Daoy (cell line): ENCODE measurements around the gene PLA2G4C. TPM values are rescaled to one million over a fixed set of nuclear protein-coding genes. Genes with fewer than 3 reads are reported as not detected.

Experiments
- DNase-seq: peaks from one replicate; pipeline ENCODE4 v3.0.0-alpha.2; 2015; ENCODE audit warnings: low read depth
- total RNA-seq: library from RNA; depleted of rRNA; stranded (reverse); fragments of >200 nt; shearing (Covaris generic); gene quantifications from 2 replicates; pipeline ENCODE4 v1.2.3, GENCODE V29; 2014

The PLA2G4C gene
- total RNA-seq, 1 experiment from 2014 or later = 2.2 TPM

GRCh38 chr19:48059331-48059730, 51.3 kb downstream of the PLA2G4C start:
- DNase-seq = no peak

GRCh38 chr19:48053856-48054255, 56.8 kb downstream of the PLA2G4C start:
- DNase-seq = peak; percentile 18

GRCh38 chr19:48053076-48053475, 57.5 kb downstream of the PLA2G4C start:
- no peak for DNase-seq

- no peak for DNase-seq
Measured at GRCh38 chr19:48051335-48052033, 59.1 kb downstream of the PLA2G4C start.

- DNase-seq = peak; percentile 39
Measured at GRCh38 chr19:48044561-48044960, 66.1 kb downstream of the PLA2G4C start.

- DNase-seq = no peak
Measured at GRCh38 chr19:48043675-48044258, 66.8 kb downstream of the PLA2G4C start, which contains the start of gene CABP5. CABP5 (minus strand) TSS chr19:48044079; CDS start chr19:48043922, 157 bp downstream.

GRCh38 chr19:48041877-48042580, 68.6 kb downstream of the PLA2G4C start:
- no peak for DNase-seq

GRCh38 chr19:48036765-48037164, 73.9 kb downstream of the PLA2G4C start:
- DNase-seq = no peak

GRCh38 chr19:48033604-48034003, 77.0 kb downstream of the PLA2G4C start:
- DNase-seq = no peak

- no peak for DNase-seq
Measured at GRCh38 chr19:48030073-48030472, 80.5 kb downstream of the PLA2G4C start.

- no peak for DNase-seq
Measured at GRCh38 chr19:48029431-48029830, 81.2 kb downstream of the PLA2G4C start.

- no peak for DNase-seq
Measured at GRCh38 chr19:48025480-48025879, 85.1 kb downstream of the PLA2G4C start.

GRCh38 chr19:48023518-48023917, 87.1 kb downstream of the PLA2G4C start:
- DNase-seq = no peak

- no peak for DNase-seq
Measured at GRCh38 chr19:48023011-48023410, 87.6 kb downstream of the PLA2G4C start.

- DNase-seq = no peak
Measured at GRCh38 chr19:48020686-48021085, 89.9 kb downstream of the PLA2G4C start.

- DNase-seq = no peak
Measured at GRCh38 chr19:48010932-48011758, 99.5 kb downstream of the PLA2G4C start.

- DNase-seq = no peak
Measured at GRCh38 chr19:48006762-48007161, 103.9 kb downstream of the PLA2G4C start.

GRCh38 chr19:48004236-48004635, 106.4 kb downstream of the PLA2G4C start:
- no peak for DNase-seq

- DNase-seq = no peak
Measured at GRCh38 chr19:48000846-48001245, 109.8 kb downstream of the PLA2G4C start.

GRCh38 chr19:47998800-47999199, 111.8 kb downstream of the PLA2G4C start:
- peak; percentile 36 for DNase-seq
